ENCODE measurements around the gene STMN3.

Gene STMN3

GRCh38 chr20:63697357-63697867 is 44.2 kb upstream of the STMN3 start:
- H3K4me1 ChIP-seq (ENCODE audit: insufficient read depth, poor library complexity, severe bottlenecking), result peaks cover 32% of the 10 kb centered on the region
- H3K4me3 ChIP-seq (ENCODE audit: severe bottlenecking), result peak overlapping the region; percentile 44
- peaks cover 49% of the 10 kb centered on the region for H3K36me3 ChIP-seq (ENCODE audit: low read depth)
- peak overlapping the region; percentile 96 for H3K27ac ChIP-seq (ENCODE audit: poor library complexity, severe bottlenecking)
- H3K9me3 ChIP-seq (ENCODE audit: severe bottlenecking), result no peaks in the 10 kb centered on the region
- DNase-seq (ENCODE audit: low spot score) (peak; percentile 88), ATAC-seq (ENCODE audit: low read depth) (peak; percentile 14)
- no peaks in the 10 kb centered on the region for H3K27me3 ChIP-seq (ENCODE audit: insufficient read depth, poor library complexity, severe bottlenecking)
- TF ChIP-seq CTCF (IDR thresholded peaks at IDR 0.05; ENCODE audit: poor library complexity, severe bottlenecking), result peak; percentile 28

- Histone ChIP-seq H3K27me3 (ENCODE audit: insufficient read depth, poor library complexity, severe bottlenecking) (no peaks in the 10 kb centered on the region), H3K4me1 (ENCODE audit: insufficient read depth, poor library complexity, severe bottlenecking) (peaks cover 32% of the 10 kb centered on the region), H3K4me3 (ENCODE audit: severe bottlenecking) (peak within 1 kb of the TSS; percentile 44), H3K27ac (ENCODE audit: poor library complexity, severe bottlenecking) (peak within 1 kb of the TSS; percentile 96), H3K9me3 (ENCODE audit: severe bottlenecking) (no peaks in the 10 kb centered on the region), H3K36me3 (ENCODE audit: low read depth) (peaks cover 49% of the 10 kb centered on the region)
- no peak for TF ChIP-seq CTCF (IDR thresholded peaks at IDR 0.05; ENCODE audit: poor library complexity, severe bottlenecking)
- ATAC-seq (ENCODE audit: low read depth), result peak; percentile 1
- peak; percentile 91 for DNase-seq (ENCODE audit: low spot score)
Measured at GRCh38 chr20:63696628-63697356, 43.6 kb upstream of the STMN3 start, which contains the start of gene TNFRSF6B. Gene TNFRSF6B (plus strand): TSS chr20:63696652. CDS start chr20:63696768, 116 bp downstream.

GRCh38 chr20:63696306-63696627 is 43.0 kb upstream of the STMN3 start:
- peak; percentile 48 for ATAC-seq (ENCODE audit: low read depth)

DNA sequence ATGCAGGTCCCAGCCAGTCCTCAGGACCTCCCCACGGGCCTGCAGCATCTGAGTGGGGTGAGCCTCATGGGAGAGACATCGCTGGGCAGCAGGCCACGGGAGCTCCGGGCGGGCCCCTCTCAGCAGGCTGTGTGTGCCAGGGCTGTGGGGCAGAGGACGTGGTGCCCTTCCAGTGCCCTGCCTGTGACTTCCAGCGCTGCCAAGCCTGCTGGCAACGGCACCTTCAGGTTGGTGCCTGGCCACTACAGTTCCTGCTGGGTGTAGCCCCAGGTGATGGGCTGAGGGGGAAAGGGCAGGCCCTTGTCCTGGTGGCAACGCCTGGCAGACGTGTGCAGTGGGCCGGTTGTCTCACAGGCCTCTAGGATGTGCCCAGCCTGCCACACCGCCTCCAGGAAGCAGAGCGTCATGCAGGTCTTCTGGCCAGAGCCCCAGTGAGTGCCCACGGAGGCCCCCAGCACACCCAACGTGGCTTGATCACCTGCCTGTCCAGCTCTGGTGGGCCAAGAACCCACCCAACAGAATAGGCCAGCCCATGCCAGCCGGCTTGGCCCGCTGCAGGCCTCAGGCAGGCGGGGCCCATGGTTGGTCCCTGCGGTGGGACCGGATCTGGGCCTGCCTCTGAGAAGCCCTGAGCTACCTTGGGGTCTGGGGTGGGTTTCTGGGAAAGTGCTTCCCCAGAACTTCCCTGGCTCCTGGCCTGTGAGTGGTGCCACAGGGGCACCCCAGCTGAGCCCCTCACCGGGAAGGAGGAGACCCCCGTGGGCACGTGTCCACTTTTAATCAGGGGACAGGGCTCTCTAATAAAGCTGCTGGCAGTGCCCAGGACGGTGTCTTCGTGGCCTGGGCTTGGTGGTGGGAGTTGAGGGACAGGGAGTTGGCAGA is 42.4 kb upstream of the STMN3 start:
- Histone ChIP-seq H3K36me3 (ENCODE audit: low read depth) (peaks cover 49% of the 10 kb centered on the region), H3K27me3 (ENCODE audit: insufficient read depth, poor library complexity, severe bottlenecking) (no peaks in the 10 kb centered on the region), H3K4me1 (ENCODE audit: insufficient read depth, poor library complexity, severe bottlenecking) (peaks cover 32% of the 10 kb centered on the region), H3K9me3 (ENCODE audit: severe bottlenecking) (no peaks in the 10 kb centered on the region), H3K4me3 (ENCODE audit: severe bottlenecking) (no peak overlapping the region), H3K27ac (ENCODE audit: poor library complexity, severe bottlenecking) (peak overlapping the region; percentile 96)
- DNase-seq (ENCODE audit: low spot score) (no peak), ATAC-seq (ENCODE audit: low read depth) (no peak)
- TF ChIP-seq CTCF (IDR thresholded peaks at IDR 0.05; ENCODE audit: poor library complexity, severe bottlenecking), result no peak

More at GRCh38 chr20:63696306-63696627, 43.0 kb upstream of the STMN3 start:
- Histone ChIP-seq H3K4me1 (ENCODE audit: insufficient read depth, poor library complexity, severe bottlenecking) (peaks cover 32% of the 10 kb centered on the region), H3K27ac (ENCODE audit: poor library complexity, severe bottlenecking) (peak overlapping the region; percentile 96), H3K27me3 (ENCODE audit: insufficient read depth, poor library complexity, severe bottlenecking) (no peaks in the 10 kb centered on the region), H3K4me3 (ENCODE audit: severe bottlenecking) (peak overlapping the region; percentile 44), H3K9me3 (ENCODE audit: severe bottlenecking) (no peaks in the 10 kb centered on the region), H3K36me3 (ENCODE audit: low read depth) (peaks cover 49% of the 10 kb centered on the region)
- DNase-seq (ENCODE audit: low spot score), result peak; percentile 99
- TF ChIP-seq CTCF (IDR thresholded peaks at IDR 0.05; ENCODE audit: poor library complexity, severe bottlenecking), result no peak
